NB4 (cell line): ENCODE measurements around the gene EDN2.

Source experiments
- POLR2A ChIP-seq: IDR thresholded peaks from 2 replicates; pipeline ENCODE4 v1.6.1; 2011; ENCODE audit warnings: mild to moderate bottlenecking; ENCODE audit not compliant: insufficient read length; ENCODE audit errors: extremely low read depth
- TF ChIP-seq, protein P1 (sequence below): IDR thresholded peaks from one replicate; pipeline ENCODE4 v1.5.1; 2012; ENCODE audit warnings: low read depth, low read length

- TF ChIP-seq, protein P1, sequence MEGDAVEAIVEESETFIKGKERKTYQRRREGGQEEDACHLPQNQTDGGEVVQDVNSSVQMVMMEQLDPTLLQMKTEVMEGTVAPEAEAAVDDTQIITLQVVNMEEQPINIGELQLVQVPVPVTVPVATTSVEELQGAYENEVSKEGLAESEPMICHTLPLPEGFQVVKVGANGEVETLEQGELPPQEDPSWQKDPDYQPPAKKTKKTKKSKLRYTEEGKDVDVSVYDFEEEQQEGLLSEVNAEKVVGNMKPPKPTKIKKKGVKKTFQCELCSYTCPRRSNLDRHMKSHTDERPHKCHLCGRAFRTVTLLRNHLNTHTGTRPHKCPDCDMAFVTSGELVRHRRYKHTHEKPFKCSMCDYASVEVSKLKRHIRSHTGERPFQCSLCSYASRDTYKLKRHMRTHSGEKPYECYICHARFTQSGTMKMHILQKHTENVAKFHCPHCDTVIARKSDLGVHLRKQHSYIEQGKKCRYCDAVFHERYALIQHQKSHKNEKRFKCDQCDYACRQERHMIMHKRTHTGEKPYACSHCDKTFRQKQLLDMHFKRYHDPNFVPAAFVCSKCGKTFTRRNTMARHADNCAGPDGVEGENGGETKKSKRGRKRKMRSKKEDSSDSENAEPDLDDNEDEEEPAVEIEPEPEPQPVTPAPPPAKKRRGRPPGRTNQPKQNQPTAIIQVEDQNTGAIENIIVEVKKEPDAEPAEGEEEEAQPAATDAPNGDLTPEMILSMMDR = no peak
- TF ChIP-seq POLR2A = no peak
Measured at GRCh38 chr1:41444785-41445184, 39.7 kb downstream of the EDN2 start.
